Activated T-cell treated with anti-CD3 and anti-CD28 coated beads, Interleukin-2, amount 50 U/mL, for 48 hours (primary cell): ENCODE measurements around the gene MMS22L.

Experiments used
- DNase-seq, 2 experiments: peaks; one replicate each; pipeline ENCODE4 v3.0.0-alpha.2; 2020

The MMS22L gene

GRCh38 chr6:97282726-97283617 is at the start of gene MMS22L:
Gene MMS22L, minus strand, starts transcription at chr6:97283216. Its CDS starts 739 bp downstream, at chr6:97282477.
- DNase-seq: peak; percentile 92 to 93

- no peak for DNase-seq
These were observed 39.8 kb upstream of the MMS22L start for GRCh38 chr6:97322811-97323210.

- no peak for DNase-seq
These were observed 39.2 kb upstream of the MMS22L start for GRCh38 chr6:97322226-97322625.

GRCh38 chr6:97316978-97317377 is 34.0 kb upstream of the MMS22L start:
- no peak for DNase-seq

- no peak for DNase-seq
These were observed 29.2 kb upstream of the MMS22L start for GRCh38 chr6:97312241-97312640.

- DNase-seq: no peak
These were observed 23.7 kb upstream of the MMS22L start for GRCh38 chr6:97306544-97307320.

- no peak for DNase-seq
These were observed 22.5 kb upstream of the MMS22L start for GRCh38 chr6:97305414-97306066.

GRCh38 chr6:97304701-97305100 is 21.7 kb upstream of the MMS22L start:
- DNase-seq: no peak

- DNase-seq: no peak
These were observed 11.4 kb upstream of the MMS22L start for GRCh38 chr6:97294451-97294850.

GRCh38 chr6:97293198-97293696 is 10.2 kb upstream of the MMS22L start:
- DNase-seq: no peak

GRCh38 chr6:97292671-97293070 is 9.7 kb upstream of the MMS22L start:
- DNase-seq: no peak

GRCh38 chr6:97291896-97292295 is 8.9 kb upstream of the MMS22L start:
- no peak for DNase-seq

- no peak for DNase-seq
These were observed 6.3 kb upstream of the MMS22L start for GRCh38 chr6:97289332-97289731.

GRCh38 chr6:97288188-97288587 is 5.2 kb upstream of the MMS22L start:
- no peak for DNase-seq

GRCh38 chr6:97282238-97282725 is 734 bp downstream of the MMS22L start:
- DNase-seq: no peak

GRCh38 chr6:97280766-97281165 is 2.2 kb downstream of the MMS22L start:
- DNase-seq: no peak

GRCh38 chr6:97275804-97276203 is 7.2 kb downstream of the MMS22L start:
- DNase-seq: no peak

- no peak for DNase-seq
These were observed 13.2 kb downstream of the MMS22L start for GRCh38 chr6:97269821-97270220.

GRCh38 chr6:97262676-97263075 is 20.3 kb downstream of the MMS22L start:
- DNase-seq: no peak

GRCh38 chr6:97246842-97247241 is 36.2 kb downstream of the MMS22L start:
- DNase-seq: no peak

GRCh38 chr6:97240222-97240621 is 42.8 kb downstream of the MMS22L start:
- no peak for DNase-seq

- DNase-seq: no peak
These were observed 51.1 kb downstream of the MMS22L start for GRCh38 chr6:97231911-97232310.

GRCh38 chr6:97222903-97223302 is 60.1 kb downstream of the MMS22L start:
- DNase-seq: no peak
